Colonic mucosa (tissue), 4 donors: ENCODE data around the gene SDF2. TPM values are rescaled to one million over a fixed set of nuclear protein-coding genes. Genes with fewer than 3 reads are reported as not detected.

ENCODE experiments used
- DNase-seq: peaks from one replicate; pipeline ENCODE4 v3.0.0-alpha.2; 2020
- H3K27ac ChIP-seq: fragments of 200-600 bp; one replicate; pipeline ENCODE4 v1.8.0; 2021
- H3K27me3 ChIP-seq: fragments of 200-600 bp; one replicate; pipeline ENCODE4 v1.8.0; 2021
- H3K36me3 ChIP-seq: fragments of 200-600 bp; one replicate; pipeline ENCODE4 v1.8.0; 2021
- H3K4me1 ChIP-seq: fragments of 200-600 bp; one replicate; pipeline ENCODE4 v1.8.0; 2021; ENCODE audit warnings: mild to moderate bottlenecking
- H3K4me3 ChIP-seq: fragments of 200-600 bp; one replicate; pipeline ENCODE4 v1.8.0; 2021
- H3K9ac ChIP-seq, 2 donors: one replicate each; pipeline ENCODE4 v1.7.0; 2013; ENCODE audit warnings: control low read depth in 2 of 2, low read depth in 2 of 2, low read length in 2 of 2
- H3K9me3 ChIP-seq: fragments of 200-600 bp; one replicate; pipeline ENCODE4 v1.8.0; 2021
- CTCF ChIP-seq: fragments of 200-600 bp; IDR thresholded peaks from one replicate; pipeline ENCODE4 v1.8.0; 2022; ENCODE audit warnings: antibody characterized with exemption, mild to moderate bottlenecking
- intact Hi-C: fragments of 100-400 bp; cut with DNase I; formaldehyde crosslinking; loops from one replicate; pipeline ENCODE4 v1.14.1; 2022
- total RNA-seq, 2 donors: library from RNA; stranded (reverse); fragmentation: NEBNext Ultra II Directional in 1 of 2; extraction: Animal tissue kit (Norgen Biotek cat#: 25700) in 1 of 2; gene quantifications; one replicate each; pipeline ENCODE4 v1.2.1, GENCODE V29; 2021
- donor health status: healthy.
- donor health status: DM: no; HTN: no; CAD: no.
- donor health status: DM: no; HTN: no; CAD: no.

Gene SDF2
- 10 to 100 TPM; 50.7 to 56.4 TPM for total RNA-seq

DNA sequence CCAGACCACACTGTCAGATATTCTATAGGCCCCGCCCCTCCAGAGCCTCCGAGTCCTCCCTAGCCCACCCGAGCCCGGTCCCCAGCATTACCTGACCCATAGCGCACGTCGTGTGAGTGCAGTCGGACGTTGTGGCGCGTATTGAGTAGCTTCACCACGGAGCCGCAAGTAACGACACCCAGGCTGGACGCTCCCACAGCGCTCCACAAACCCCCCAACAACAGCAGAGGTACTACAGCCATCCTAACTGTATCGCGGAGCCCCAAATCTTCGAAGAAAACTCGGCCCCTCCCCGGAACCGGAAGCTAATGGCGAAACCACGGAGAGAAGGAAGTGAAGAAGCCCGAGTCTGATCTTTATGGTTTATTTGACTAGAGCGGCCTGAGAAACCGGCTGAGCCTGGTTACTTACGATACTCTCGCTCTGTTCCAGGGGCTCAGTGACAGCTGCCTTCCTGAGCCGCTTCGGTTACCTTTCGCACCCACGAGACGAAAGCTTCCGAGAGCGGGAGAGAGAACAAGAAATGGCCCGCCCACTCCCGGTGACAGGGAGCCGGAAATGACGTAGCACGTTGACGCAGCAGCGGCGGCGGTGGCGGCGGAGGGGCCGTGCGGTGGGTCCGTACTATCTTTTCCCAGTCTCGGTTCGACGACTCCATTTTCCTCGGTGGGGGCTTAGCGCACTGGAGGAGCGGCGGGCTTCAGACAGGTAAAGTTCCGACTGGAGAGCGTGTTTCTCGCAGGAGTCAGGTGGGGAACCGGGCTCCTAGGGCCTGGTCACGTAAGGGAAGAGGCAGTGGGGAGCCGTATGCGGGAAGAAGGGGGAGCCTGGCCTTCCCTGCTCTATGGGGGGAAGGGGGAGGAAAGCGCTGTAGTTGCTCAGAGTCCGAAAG is at the start of gene SDF2, which contains the start of gene SUPT6H:
TSS of gene SDF2 (minus strand) at position 272 of the 892 bp plus-strand sequence. CDS start at position 242, 30 bp downstream.
TSS of gene SUPT6H (plus strand) at position 571 of the 892 bp plus-strand sequence. CDS start 11,197 bp downstream, outside the sequence.
- Histone ChIP-seq H3K36me3 (no peaks in the 10 kb centered on the region), H3K4me3 (peak within 1 kb of the TSS; percentile 89), H3K9me3 (no peaks in the 10 kb centered on the region), H3K27ac (peak within 1 kb of the TSS; percentile 93), H3K9ac (peak within 1 kb of the TSS; percentile 89 to 93), H3K4me1 (peaks cover 11% of the 10 kb centered on the region), H3K27me3 (no peaks in the 10 kb centered on the region)
- TF ChIP-seq CTCF, result no peak
- intact Hi-C loops, result no loop called here
- DNase-seq, result peak; percentile 93

DNA sequence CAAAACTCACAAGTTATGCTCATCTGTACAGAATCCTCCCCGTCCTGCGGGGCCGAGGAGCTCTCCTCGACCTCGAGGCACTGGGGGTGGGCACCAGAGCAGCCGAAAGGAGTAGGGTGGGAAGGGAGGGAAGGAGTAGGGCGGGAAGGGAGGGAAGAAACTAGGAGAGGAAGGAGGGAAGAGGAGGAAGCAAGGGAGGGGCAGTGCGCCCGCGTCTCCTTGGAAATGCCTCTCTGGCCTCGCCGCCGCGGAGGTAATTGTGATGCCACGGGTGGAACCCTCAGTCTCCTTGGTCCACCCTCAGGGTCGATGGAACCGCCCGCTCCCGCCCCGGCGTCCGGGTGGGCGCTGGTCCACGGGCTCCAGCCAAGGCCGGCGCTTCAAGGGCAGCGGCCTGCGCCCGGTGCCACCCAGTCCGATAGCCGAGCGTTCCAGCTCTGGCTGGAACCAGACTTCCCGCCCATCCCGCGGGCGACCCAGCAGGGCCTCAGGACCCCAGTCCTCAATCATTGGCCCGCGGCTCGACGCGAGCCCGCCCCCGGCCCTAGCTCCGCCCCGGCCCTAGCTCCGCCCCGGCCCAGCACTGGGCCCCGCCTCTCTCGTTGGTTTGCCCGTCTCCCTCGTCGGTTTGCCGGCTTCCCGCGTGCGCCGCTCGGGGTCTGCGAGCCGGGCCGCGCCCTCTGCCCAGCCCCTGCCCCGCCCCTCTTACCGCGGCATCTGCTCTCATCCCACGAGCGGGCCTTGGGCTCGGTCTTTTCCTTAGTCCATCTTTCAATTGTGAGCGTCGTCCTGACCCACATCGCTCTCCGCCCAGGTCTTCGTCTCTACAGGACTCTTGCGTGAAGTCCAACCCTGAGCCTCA is 49.4 kb upstream of the SDF2 start:
- H3K9ac ChIP-seq, result peak overlapping the region; percentile 67 to 86
- no peaks in the 10 kb centered on the region for H3K36me3 ChIP-seq
- no peaks in the 10 kb centered on the region for H3K4me1 ChIP-seq
- peak overlapping the region; percentile 56 for H3K4me3 ChIP-seq
- intact Hi-C loops, result no loop called here
- DNase-seq, result peak; percentile 95
- H3K9me3 ChIP-seq, result no peaks in the 10 kb centered on the region
- H3K27ac ChIP-seq, result peak overlapping the region; percentile 94
- no peak for TF ChIP-seq CTCF
- H3K27me3 ChIP-seq, result no peaks in the 10 kb centered on the region

DNA sequence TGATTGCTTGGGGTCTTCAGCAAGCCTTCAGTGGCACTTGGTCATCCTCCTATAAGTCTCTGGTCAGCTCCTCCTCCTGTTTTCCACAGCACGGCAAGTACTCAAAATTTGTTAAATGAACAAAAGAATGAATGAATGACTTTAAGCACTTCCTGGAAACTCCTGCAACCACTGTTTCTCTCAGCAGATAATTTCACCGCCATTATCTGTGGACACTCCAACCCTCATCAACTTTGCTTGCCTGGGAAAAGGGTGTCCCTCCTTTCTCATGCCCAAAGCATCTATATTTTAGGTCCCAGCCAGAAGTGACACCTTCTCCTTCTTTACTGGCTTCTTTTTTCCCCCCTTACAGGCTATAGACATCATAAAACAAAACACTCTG is 45.6 kb upstream of the SDF2 start:
- Histone ChIP-seq H3K36me3 (no peaks in the 10 kb centered on the region), H3K9ac (no peak overlapping the region), H3K4me3 (no peak overlapping the region), H3K27me3 (no peaks in the 10 kb centered on the region), H3K9me3 (no peaks in the 10 kb centered on the region), H3K4me1 (no peaks in the 10 kb centered on the region), H3K27ac (no peak overlapping the region)
- intact Hi-C loops, result no loop called here
- no peak for DNase-seq
- TF ChIP-seq CTCF, result no peak

DNA sequence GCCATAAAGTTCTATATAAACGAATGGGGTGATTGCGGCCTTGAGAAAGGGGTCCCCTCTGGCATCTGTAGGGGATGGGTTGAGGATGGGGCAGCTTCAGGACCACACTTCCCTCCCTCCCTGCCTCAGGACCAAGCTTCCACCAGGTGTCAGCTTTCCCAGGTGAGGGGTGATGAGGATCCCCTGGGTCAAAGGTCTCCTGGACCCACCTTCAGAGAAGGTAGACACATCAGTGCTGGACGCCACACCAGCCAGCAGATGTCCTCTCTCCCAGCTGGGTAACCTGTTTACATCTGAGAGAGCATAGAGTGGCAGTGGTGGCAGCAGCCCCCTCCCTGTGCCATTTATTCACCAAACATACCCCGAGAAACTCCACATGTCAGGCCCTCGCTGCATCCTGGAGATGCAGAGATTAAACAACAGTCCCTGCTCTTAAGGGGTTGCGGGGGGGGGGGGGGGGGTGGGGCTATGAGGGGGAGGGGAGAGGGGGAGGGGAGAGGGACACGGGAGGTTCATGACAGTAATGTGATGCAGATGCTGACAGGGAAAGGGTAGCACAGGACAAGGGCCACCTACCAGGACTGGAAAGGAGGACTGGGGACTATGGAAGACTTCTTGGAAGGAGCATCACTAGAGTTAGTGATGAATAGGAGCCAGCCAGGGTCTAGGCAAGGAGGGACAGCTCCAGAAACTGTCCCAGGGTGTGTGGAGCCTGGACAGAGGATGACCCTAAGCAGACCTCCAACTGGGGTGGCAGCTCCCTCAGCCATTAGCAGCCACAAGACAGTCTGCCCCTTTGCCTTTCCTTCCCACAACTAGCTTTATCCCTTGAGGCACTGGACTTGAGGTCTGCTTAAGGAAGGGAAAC is 45.0 kb upstream of the SDF2 start:
- intact Hi-C loops, result no loop called here

More for the DNA sequence above, 45.0 kb upstream of the SDF2 start:
- no peak overlapping the region for H3K27ac ChIP-seq
- no peak for TF ChIP-seq CTCF
- H3K9me3 ChIP-seq, result no peaks in the 10 kb centered on the region
- no peaks in the 10 kb centered on the region for H3K27me3 ChIP-seq
- DNase-seq, result no peak
- H3K36me3 ChIP-seq, result peaks cover under 1% of the 10 kb centered on the region
- no peaks in the 10 kb centered on the region for H3K4me1 ChIP-seq
- H3K9ac ChIP-seq, result no peak overlapping the region
- no peak overlapping the region for H3K4me3 ChIP-seq
